Measurements from ENCODE around the gene LRP2.
"Not testable (repeated sequence)": the region's sequence is repeated elsewhere in the genome, so short reads cannot be mapped to it uniquely, and the experiment has no call there.

Gene LRP2

GRCh38 chr2:169345486-169346437 lies 16.6 kb downstream of the LRP2 start:
- no peak for DNase-seq (ENCODE audit: low read depth)
- Histone ChIP-seq H3K36me3 (ENCODE audit: control insufficient read depth, insufficient read depth, low read length, severe bottlenecking) (no peaks in the 10 kb centered on the region), H3K4me1 (ENCODE audit: control insufficient read depth, insufficient read depth, low read length) (no peaks in the 10 kb centered on the region), H3K9ac (ENCODE audit: low read length) (no peak overlapping the region), H3K4me3 (ENCODE audit: low read length) (no peak overlapping the region), H3K27me3 (replicated peaks; ENCODE audit: control insufficient read depth, insufficient read depth, low read length) (peaks cover 3% of the 10 kb centered on the region), H3K9me3 (ENCODE audit: control insufficient read depth, low read length) (no peaks in the 10 kb centered on the region)

DNA sequence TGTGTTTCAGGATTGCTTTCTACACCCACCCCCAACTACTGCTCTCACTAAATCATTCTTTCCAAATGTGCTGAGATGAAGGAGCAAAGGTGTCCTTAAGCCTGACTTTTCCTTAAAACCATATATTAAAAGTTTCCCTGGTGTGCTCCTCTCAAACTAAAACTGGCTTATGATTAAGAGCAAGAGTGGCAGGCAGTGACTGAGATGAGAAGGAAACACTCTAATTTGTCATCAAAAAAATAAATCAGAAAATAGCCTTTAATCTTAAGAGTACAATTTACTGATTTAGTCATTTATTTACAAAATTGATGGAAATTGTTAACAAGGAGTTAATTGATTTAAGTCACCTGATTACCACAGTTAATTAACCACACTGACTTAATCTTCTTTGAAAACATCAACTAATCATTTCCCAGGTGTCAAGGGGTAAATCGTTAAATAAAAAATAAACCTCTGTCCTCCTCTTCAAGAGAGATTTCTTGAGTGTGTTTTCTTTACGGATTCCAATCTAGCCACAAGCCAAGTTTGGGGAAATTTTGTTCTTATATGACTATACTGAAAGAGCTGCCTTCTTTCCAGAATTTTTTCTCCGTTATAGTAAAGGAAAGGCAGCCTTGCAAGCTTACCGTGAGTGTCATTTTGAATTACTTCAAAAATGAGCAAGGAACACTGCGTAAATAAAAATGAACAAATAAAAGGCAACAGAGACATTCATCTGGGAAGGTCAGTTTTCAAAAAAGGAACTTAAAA lies 17.4 kb downstream of the LRP2 start:
- H3K9me3 ChIP-seq (ENCODE audit: control insufficient read depth, low read length): no peaks in the 10 kb centered on the region
- peaks cover 12% of the 10 kb centered on the region for H3K27me3 ChIP-seq (replicated peaks; ENCODE audit: control insufficient read depth, insufficient read depth, low read length)
- H3K4me1 ChIP-seq (ENCODE audit: control insufficient read depth, insufficient read depth, low read length): no peaks in the 10 kb centered on the region
- no peak for DNase-seq (ENCODE audit: low read depth)
- no peaks in the 10 kb centered on the region for H3K36me3 ChIP-seq (ENCODE audit: control insufficient read depth, insufficient read depth, low read length, severe bottlenecking)
- H3K9ac ChIP-seq (ENCODE audit: low read length): no peak overlapping the region
- H3K4me3 ChIP-seq (ENCODE audit: low read length): no peak overlapping the region

- Histone ChIP-seq H3K4me1 (ENCODE audit: control insufficient read depth, insufficient read depth, low read length) (no peaks in the 10 kb centered on the region), H3K27me3 (replicated peaks; ENCODE audit: control insufficient read depth, insufficient read depth, low read length) (peaks cover 16% of the 10 kb centered on the region), H3K4me3 (ENCODE audit: low read length) (no peak overlapping the region), H3K36me3 (ENCODE audit: control insufficient read depth, insufficient read depth, low read length, severe bottlenecking) (no peaks in the 10 kb centered on the region), H3K9ac (ENCODE audit: low read length) (no peak overlapping the region), H3K9me3 (ENCODE audit: control insufficient read depth, low read length) (no peaks in the 10 kb centered on the region)
- DNase-seq (ENCODE audit: low read depth): no peak
Observed at GRCh38 chr2:169343202-169343601, 19.1 kb downstream of the LRP2 start.

GRCh38 chr2:169339657-169340056 lies 22.7 kb downstream of the LRP2 start:
- H3K36me3 ChIP-seq (ENCODE audit: control insufficient read depth, insufficient read depth, low read length, severe bottlenecking): no peaks in the 10 kb centered on the region
- no peak overlapping the region for H3K9ac ChIP-seq (ENCODE audit: low read length)
- no peak overlapping the region for H3K4me3 ChIP-seq (ENCODE audit: low read length)
- H3K27me3 ChIP-seq (replicated peaks; ENCODE audit: control insufficient read depth, insufficient read depth, low read length): peaks cover 22% of the 10 kb centered on the region
- no peaks in the 10 kb centered on the region for H3K9me3 ChIP-seq (ENCODE audit: control insufficient read depth, low read length)
- no peak for DNase-seq (ENCODE audit: low read depth)
- H3K4me1 ChIP-seq (ENCODE audit: control insufficient read depth, insufficient read depth, low read length): no peaks in the 10 kb centered on the region

- Histone ChIP-seq H3K4me1 (ENCODE audit: control insufficient read depth, insufficient read depth, low read length) (no peaks in the 10 kb centered on the region), H3K9me3 (ENCODE audit: control insufficient read depth, low read length) (no peaks in the 10 kb centered on the region), H3K4me3 (ENCODE audit: low read length) (no peak overlapping the region), H3K27me3 (replicated peaks; ENCODE audit: control insufficient read depth, insufficient read depth, low read length) (peaks cover 22% of the 10 kb centered on the region), H3K36me3 (ENCODE audit: control insufficient read depth, insufficient read depth, low read length, severe bottlenecking) (no peaks in the 10 kb centered on the region), H3K9ac (ENCODE audit: low read length) (no peak overlapping the region)
- no peak for DNase-seq (ENCODE audit: low read depth)
Observed at GRCh38 chr2:169336695-169337094, 25.6 kb downstream of the LRP2 start.

GRCh38 chr2:169330555-169331198 lies 31.7 kb downstream of the LRP2 start:
- DNase-seq (ENCODE audit: low read depth): no peak
- Histone ChIP-seq H3K36me3 (ENCODE audit: control insufficient read depth, insufficient read depth, low read length, severe bottlenecking) (no peaks in the 10 kb centered on the region), H3K27me3 (replicated peaks; ENCODE audit: control insufficient read depth, insufficient read depth, low read length) (peaks cover 10% of the 10 kb centered on the region), H3K4me3 (ENCODE audit: low read length) (no peak overlapping the region), H3K9me3 (ENCODE audit: control insufficient read depth, low read length) (no peaks in the 10 kb centered on the region), H3K4me1 (ENCODE audit: control insufficient read depth, insufficient read depth, low read length) (no peaks in the 10 kb centered on the region), H3K9ac (ENCODE audit: low read length) (no peak overlapping the region)

- no peak overlapping the region for H3K4me3 ChIP-seq (ENCODE audit: low read length)
- no peaks in the 10 kb centered on the region for H3K9me3 ChIP-seq (ENCODE audit: control insufficient read depth, low read length)
- DNase-seq (ENCODE audit: low read depth): no peak
Observed at GRCh38 chr2:169329688-169330554, 32.4 kb downstream of the LRP2 start.

DNA sequence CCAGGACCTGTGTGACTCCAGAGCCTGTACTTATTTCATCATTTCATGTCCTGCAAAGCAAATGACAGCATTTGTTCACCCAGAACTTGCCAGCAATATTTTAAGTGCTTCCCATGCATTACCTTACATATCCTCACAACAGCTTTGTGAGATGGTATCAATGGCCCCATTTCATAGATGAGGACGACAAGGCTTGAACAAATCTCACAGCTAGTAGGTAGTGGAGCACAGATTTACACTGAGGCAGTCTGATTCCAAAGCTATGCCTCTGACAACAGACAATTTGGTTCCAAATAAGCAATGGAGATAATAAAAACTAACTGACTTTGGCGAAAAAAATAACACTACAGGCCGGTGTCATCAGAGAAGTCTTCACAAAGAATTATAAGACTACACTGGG lies 33.5 kb downstream of the LRP2 start:
- Histone ChIP-seq H3K4me3 (ENCODE audit: low read length) (no peak overlapping the region), H3K9me3 (ENCODE audit: control insufficient read depth, low read length) (no peaks in the 10 kb centered on the region), H3K4me1 (ENCODE audit: control insufficient read depth, insufficient read depth, low read length) (no peaks in the 10 kb centered on the region), H3K27me3 (replicated peaks; ENCODE audit: control insufficient read depth, insufficient read depth, low read length) (peaks cover 10% of the 10 kb centered on the region), H3K9ac (ENCODE audit: low read length) (no peak overlapping the region), H3K36me3 (ENCODE audit: control insufficient read depth, insufficient read depth, low read length, severe bottlenecking) (no peaks in the 10 kb centered on the region)
- no peak for DNase-seq (ENCODE audit: low read depth)

More at GRCh38 chr2:169329688-169330554, 32.4 kb downstream of the LRP2 start:
- Histone ChIP-seq H3K27me3 (replicated peaks; ENCODE audit: control insufficient read depth, insufficient read depth, low read length) (peaks cover 10% of the 10 kb centered on the region), H3K9ac (ENCODE audit: low read length) (no peak overlapping the region), H3K4me1 (ENCODE audit: control insufficient read depth, insufficient read depth, low read length) (no peaks in the 10 kb centered on the region), H3K36me3 (ENCODE audit: control insufficient read depth, insufficient read depth, low read length, severe bottlenecking) (no peaks in the 10 kb centered on the region)

DNA sequence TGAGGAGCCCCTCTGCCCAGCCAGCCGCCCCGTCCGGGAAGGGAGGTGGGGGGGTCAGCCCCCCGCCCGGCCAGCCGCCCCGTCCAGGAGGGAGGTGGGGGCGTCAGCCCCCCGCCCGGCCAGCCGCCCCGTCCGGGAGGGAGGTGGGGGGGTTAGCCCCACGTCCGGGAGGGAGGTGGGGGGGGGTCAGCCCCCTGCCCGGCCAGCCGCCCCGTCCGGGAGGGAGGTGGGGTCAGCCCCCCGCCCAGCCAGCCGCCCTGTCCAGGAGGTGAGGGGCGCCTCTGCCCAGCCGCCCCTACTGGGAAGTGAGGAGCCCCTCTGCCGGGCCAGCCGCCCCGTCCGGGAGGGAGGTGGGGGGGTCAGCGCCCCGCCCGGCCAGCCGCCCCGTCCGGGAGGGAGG lies 34.5 kb downstream of the LRP2 start:
- not testable (repeated sequence) for H3K4me3 ChIP-seq (ENCODE audit: low read length); H3K9ac ChIP-seq (ENCODE audit: low read length); DNase-seq (ENCODE audit: low read depth); H3K36me3 ChIP-seq (ENCODE audit: control insufficient read depth, insufficient read depth, low read length, severe bottlenecking); H3K4me1 ChIP-seq (ENCODE audit: control insufficient read depth, insufficient read depth, low read length); H3K9me3 ChIP-seq (ENCODE audit: control insufficient read depth, low read length)
- H3K27me3 ChIP-seq (replicated peaks; ENCODE audit: control insufficient read depth, insufficient read depth, low read length): peaks cover 15% of the 10 kb centered on the region

GRCh38 chr2:169325886-169326285 lies 36.4 kb downstream of the LRP2 start:
- not testable (repeated sequence) for H3K9me3 ChIP-seq (ENCODE audit: control insufficient read depth, low read length); H3K4me1 ChIP-seq (ENCODE audit: control insufficient read depth, insufficient read depth, low read length); DNase-seq (ENCODE audit: low read depth); H3K36me3 ChIP-seq (ENCODE audit: control insufficient read depth, insufficient read depth, low read length, severe bottlenecking); H3K4me3 ChIP-seq (ENCODE audit: low read length); H3K9ac ChIP-seq (ENCODE audit: low read length)
- H3K27me3 ChIP-seq (replicated peaks; ENCODE audit: control insufficient read depth, insufficient read depth, low read length): peaks cover 10% of the 10 kb centered on the region
